ENCODE results near the gene GPR39.

DNA sequence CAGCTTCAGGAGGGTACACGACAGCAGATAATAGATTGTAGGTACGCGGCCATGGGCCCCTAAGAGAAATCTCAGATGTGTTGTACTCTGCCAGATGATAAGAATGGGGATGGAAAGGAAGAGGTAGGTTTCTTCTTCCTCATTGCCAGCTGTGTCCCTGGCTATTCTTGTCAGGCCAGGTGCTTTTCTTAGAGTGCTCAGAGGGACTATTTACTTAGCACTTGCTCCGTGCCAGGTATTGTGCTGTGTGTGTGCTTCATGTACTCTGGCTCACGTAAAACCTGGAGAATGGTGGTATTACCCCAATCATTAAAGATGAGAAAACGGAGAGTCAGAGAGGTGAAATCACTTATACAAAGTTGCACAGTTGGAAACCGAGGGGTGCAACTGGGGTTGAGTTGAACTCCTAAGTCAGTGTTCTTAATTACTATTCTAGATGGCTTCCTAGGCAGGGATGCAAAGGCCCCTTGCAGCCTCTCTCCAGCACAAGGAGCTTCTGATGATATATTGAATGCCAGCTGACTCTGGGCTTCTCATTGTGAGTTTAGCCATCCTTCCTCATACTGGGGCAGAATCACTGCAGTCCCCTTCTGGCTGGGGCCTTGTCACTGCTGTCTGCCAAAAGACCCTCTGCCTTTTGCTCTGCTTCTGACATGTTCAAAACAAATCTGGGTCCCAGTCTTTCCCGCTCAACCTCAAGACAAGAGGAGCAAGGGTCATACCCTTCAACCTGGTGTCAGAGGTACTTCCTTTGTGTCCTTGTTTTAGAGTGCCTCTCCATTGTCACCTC is 192.7 kb downstream of the GPR39 start:
- TF ChIP-seq CTCF (IDR thresholded peaks at IDR 0.05) (no peak), EP300 (IDR thresholded peaks at IDR 0.05) (no peak)

Data from tibial nerve (tissue), 4 donors.